Measurements from ENCODE around the gene SLC35B2. TPM values are rescaled to one million over a fixed set of nuclear protein-coding genes. Genes with fewer than 3 reads are reported as not detected.

Gene SLC35B2
- total and polyA plus RNA-seq, 2 experiments from 2014 or later, result 14.0 to 30.9 TPM

DNA sequence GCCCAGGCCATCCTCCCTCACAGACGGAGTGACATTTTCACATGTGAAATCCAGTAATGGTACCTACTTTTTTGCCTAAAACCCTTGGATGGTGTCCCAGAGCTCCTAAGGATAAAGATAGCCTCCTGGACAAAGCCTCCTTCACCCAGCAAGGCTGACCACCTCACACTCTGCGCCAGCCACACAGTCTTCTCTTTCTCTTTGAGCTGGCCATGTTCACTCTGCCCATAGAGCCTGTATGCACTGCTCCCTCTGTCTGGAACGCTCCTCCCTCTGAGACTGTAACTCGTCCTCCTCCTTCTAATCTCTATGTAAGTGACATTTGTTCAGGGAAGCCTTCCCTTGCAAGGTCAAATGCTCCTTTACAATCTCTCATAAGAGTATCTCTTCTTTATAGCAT is 27.5 kb upstream of the SLC35B2 start:
- H3K9me2 ChIP-seq (ENCODE audit: insufficient read depth), result no peaks in the 10 kb centered on the region
- H3K27me3 ChIP-seq (ENCODE audit: insufficient read depth), result 0 out of 2 replicates have a peak, but pooled peaks cover 5% of the 10 kb centered on the region
- H3K4me3 Mint-ChIP-seq, result no peak overlapping the region; the same call in 2 of the 3 replicates
- H3K4me1 ChIP-seq (ENCODE audit: insufficient read depth), result no peaks in the 10 kb centered on the region
- no peak for TF ChIP-seq CREB1 (CRISPR knock-in tag; IDR thresholded peaks at IDR 0.05; ENCODE audit: low read depth)
- TF ChIP-seq JUNB (IDR thresholded peaks at IDR 0.05; ENCODE audit: unreplicated experiment), result no peak
- no peak for TF ChIP-seq ZNF114 (CRISPR knock-in tag; IDR thresholded peaks at IDR 0.05)
- no peak for TF ChIP-seq ZNF462 (CRISPR knock-in tag; IDR thresholded peaks at IDR 0.05)
- TF ChIP-seq, protein P1, sequence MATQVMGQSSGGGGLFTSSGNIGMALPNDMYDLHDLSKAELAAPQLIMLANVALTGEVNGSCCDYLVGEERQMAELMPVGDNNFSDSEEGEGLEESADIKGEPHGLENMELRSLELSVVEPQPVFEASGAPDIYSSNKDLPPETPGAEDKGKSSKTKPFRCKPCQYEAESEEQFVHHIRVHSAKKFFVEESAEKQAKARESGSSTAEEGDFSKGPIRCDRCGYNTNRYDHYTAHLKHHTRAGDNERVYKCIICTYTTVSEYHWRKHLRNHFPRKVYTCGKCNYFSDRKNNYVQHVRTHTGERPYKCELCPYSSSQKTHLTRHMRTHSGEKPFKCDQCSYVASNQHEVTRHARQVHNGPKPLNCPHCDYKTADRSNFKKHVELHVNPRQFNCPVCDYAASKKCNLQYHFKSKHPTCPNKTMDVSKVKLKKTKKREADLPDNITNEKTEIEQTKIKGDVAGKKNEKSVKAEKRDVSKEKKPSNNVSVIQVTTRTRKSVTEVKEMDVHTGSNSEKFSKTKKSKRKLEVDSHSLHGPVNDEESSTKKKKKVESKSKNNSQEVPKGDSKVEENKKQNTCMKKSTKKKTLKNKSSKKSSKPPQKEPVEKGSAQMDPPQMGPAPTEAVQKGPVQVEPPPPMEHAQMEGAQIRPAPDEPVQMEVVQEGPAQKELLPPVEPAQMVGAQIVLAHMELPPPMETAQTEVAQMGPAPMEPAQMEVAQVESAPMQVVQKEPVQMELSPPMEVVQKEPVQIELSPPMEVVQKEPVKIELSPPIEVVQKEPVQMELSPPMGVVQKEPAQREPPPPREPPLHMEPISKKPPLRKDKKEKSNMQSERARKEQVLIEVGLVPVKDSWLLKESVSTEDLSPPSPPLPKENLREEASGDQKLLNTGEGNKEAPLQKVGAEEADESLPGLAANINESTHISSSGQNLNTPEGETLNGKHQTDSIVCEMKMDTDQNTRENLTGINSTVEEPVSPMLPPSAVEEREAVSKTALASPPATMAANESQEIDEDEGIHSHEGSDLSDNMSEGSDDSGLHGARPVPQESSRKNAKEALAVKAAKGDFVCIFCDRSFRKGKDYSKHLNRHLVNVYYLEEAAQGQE (IDR thresholded peaks at IDR 0.05; ENCODE audit: unreplicated experiment), result no peak
- no peak for TF ChIP-seq STAT1 (IDR thresholded peaks at IDR 0.05; ENCODE audit: unreplicated experiment)
- no peak for TF ChIP-seq ZNF331 (CRISPR knock-in tag; IDR thresholded peaks at IDR 0.05; ENCODE audit: low read depth)
- TF ChIP-seq EZH2phosphoT487 (IDR thresholded peaks at IDR 0.05; ENCODE audit: unreplicated experiment), result no peak
- no peak for TF ChIP-seq CTCF (conservative IDR thresholded peaks at IDR 0.05; ENCODE audit: low read depth in 2 of 2)
- TF ChIP-seq EZH2 (IDR thresholded peaks at IDR 0.05; ENCODE audit: low read depth, unreplicated experiment), result no peak
- TF ChIP-seq NANOG (IDR thresholded peaks at IDR 0.05; ENCODE audit: borderline replicate concordance), result no peak
- no peak for TF ChIP-seq ETS1 (IDR thresholded peaks at IDR 0.05)
- TF ChIP-seq POLR2AphosphoS5 (IDR thresholded peaks at IDR 0.05; ENCODE audit: low read depth), result no peak
- H3K27ac ChIP-seq (ENCODE audit: low read depth), result no peak overlapping the region
- H3K4me3 ChIP-seq, result no peak overlapping the region
- no peak for DNase-seq (ENCODE audit: low spot score)
- no peaks in the 10 kb centered on the region for H3K36me3 ChIP-seq (ENCODE audit: insufficient read depth)
- H3K27me3 Mint-ChIP-seq (ENCODE audit: insufficient read depth, low read depth, poor library complexity), result peaks cover 13% of the 10 kb centered on the region
- no peak for ATAC-seq
- no peaks in the 10 kb centered on the region; the same call in 2 of the 3 replicates for H3K36me3 Mint-ChIP-seq (ENCODE audit: low read depth)
- no peak overlapping the region for H3K27ac Mint-ChIP-seq
- H2AFZ ChIP-seq, result no peak overlapping the region
- peaks cover 7% of the 10 kb centered on the region for H3K4me1 Mint-ChIP-seq
- H3K9me3 Mint-ChIP-seq, result no peaks in the 10 kb centered on the region; the same call in 2 of the 3 replicates
- H3K4me2 ChIP-seq, result no peak overlapping the region
- no peaks in the 10 kb centered on the region for H4K20me1 ChIP-seq (replicated peaks; ENCODE audit: insufficient read depth)
- H3K79me2 ChIP-seq (replicated peaks; ENCODE audit: insufficient read depth), result no peaks in the 10 kb centered on the region
- no peaks in the 10 kb centered on the region for H3F3A ChIP-seq (replicated peaks; ENCODE audit: low read depth)

Data from GM23338 (cell line).